Activated T-helper 9 cell treated with anti-CD3 and anti-CD28 coated beads, Interleukin-2, amount 50 U/mL, for 16 hours (primary cell): ENCODE measurements around the gene FARP2.
"Not testable (repeated sequence)": the region's sequence is repeated elsewhere in the genome, so short reads cannot be mapped to it uniquely, and the experiment has no call there.

ENCODE experiments used
- DNase-seq: peaks from one replicate; pipeline ENCODE4 v3.0.0-alpha.2; 2020; ENCODE audit warnings: low read depth

The FARP2 gene

DNA sequence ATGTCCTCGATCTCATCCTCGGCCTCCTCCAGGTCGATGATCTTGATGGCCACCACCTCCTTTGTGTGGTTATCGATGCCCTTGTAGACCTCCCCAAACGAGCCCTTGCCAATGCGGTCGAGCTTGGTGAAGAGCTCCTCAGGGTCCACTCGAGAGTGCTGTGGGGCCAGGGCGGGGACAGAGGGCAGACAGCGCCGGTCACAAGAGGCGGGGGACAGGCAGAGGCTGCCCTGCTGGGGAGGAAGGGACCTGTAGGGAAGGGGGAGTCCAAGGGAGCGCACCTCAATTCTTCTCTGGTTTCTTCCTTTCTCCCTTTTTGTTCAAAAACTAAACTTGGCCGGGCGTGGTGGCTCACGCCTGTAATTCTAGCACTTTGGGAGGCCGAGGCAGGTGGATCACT lies 145.5 kb downstream of the FARP2 start:
- DNase-seq, result no peak

DNA sequence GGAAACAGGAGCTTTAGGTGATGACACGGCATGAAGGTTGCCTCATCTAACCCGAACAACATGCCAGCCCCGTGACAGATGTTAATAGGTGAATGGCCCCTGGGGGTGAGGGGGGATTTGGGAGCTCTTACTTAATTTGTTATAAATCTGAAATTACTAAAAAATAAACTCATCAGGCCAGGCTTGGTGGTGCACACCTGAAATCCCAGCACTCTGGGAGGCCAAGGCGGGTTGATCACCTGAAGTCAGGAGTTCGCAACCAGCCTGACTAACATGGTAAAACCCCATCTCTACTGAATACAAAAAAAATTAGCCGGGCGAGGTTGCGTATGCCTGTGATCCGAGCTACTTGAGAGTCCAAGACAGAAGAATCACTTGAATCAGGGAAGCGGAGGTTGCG lies 146.2 kb downstream of the FARP2 start:
- DNase-seq, result no peak

DNA sequence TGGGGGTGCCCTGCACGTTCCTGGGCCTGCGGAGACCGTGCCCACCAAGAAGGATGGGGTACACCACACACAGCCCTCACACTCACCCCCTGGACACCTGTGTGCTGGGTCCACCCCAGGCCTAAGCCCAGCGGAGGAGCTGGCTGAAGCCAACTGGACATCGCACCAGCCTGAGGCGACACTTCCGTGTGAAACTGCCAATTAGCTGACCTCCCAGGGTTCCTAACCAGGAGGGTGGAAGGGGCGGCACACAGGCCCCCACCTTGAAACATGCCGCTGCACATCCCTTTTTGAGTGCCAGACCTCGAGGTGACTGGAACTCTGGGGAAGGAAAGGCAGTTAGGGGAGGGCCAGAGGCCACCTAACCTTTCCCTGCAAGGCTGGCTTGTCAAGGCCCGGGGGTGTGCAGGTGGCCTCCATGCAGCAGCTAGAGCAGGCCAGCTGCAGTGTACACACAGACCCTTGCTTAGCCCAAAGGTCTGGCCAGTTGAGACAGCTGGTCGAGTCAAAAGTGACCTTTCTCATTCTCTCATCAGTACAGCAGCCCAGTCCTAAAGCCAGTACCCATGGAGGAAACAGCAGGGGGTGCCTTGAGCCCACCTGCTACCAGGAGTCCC lies 147.8 kb downstream of the FARP2 start:
- no peak for DNase-seq

DNA sequence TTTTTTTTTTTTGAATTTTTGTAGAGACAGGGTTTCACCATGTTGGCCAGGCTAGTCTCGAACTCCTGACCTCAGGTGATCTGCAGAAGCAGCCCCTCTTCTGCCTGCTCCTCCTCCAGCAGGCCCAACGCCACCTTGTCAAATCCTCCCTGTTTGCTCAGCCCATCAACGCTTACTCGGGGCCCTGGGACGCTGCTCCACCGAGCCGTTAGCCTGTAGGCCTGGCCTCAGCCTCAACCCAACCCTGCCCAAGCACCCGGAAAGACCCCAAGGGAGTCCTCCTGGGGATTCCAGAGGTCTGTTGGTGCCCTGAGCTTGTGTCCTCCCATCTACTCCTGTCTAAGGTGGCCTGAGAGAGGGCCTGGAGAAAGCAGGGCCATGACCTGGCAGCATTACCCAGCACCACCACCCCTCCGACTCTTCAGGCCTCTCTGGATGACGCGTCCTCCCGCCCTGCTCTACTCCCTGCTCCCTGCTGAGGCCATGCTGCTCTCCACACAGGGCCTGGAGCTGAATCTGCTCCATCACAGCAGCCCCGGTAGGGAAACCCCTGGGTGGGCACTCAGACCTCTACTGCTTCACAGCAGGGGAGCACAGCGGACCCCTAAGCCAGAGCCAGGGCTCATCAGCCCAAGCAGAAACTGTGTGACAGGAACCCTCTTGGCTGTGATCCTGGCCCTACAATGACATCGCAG lies 149.1 kb downstream of the FARP2 start:
- no peak for DNase-seq

DNA sequence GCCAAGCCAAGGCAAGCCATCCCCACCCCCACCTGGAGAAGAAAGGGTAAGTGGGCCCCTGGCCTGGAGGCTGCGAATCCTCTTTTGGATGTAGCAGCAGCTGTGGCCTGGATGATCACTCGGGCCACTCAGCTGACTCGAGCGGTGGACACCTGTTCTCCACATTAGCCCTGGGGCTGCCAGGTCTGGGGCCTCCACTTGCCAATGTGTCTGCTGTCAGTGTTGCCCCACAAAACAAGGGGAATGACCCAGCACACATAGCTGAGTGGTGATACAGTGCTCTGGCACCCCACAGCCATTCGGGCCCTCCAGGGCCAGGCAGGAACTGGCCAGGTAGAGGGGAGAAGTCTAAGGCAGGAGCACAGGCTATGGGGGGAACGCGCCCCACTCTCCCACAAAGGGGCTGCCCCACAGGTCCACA lies 149.7 kb downstream of the FARP2 start:
- DNase-seq, result no peak

DNA sequence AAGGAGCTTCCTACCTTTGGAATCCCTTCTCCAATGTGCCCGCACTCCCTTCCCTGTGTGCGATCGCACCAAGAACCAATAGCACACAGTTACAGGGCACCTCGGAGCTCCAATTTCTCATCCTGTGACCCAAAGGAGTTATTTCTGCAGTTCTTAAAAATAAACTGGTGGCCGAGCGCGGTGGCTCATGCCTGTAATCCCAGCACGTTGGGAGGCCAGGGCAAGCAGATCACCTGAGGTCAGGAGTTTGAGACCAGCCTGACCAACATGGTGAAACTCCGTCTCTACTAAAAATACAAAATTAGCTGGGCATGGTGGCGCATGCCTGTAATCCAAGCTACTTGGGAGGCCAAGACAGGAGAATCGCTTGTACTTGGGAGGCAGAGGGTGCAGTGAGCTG lies 150.2 kb downstream of the FARP2 start:
- not testable (repeated sequence) for DNase-seq

DNA sequence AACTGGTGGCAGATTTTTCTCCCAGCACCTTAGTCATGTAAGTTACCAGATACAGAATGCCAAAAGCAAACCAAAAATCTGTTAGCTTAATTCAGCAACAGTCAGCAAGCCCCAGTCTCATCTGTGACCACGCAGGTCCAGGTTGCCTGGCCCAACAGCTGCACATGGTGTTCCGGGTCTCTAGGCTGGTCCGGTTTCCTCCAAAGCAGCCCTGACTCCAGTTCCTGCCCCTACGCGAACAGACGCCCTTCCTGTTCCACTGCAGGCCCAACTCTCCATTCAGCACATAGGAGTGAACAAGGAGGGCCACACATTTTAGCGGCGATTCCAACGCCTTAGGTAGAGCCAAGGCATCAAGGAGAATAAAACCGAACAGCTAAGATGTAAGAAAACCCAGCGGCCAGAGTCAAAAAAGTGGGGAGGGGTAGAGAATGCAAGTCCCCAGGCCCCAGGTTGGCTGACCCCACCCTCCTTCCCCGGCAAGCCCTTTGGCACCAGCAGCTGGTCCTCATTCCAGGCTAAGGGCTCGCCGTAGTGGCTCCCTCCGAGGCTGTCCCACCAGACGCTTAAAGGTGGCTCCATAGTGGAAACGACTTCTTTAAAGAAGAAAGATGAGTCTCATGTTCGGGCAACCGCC lies 150.8 kb downstream of the FARP2 start:
- DNase-seq, result no peak

DNA sequence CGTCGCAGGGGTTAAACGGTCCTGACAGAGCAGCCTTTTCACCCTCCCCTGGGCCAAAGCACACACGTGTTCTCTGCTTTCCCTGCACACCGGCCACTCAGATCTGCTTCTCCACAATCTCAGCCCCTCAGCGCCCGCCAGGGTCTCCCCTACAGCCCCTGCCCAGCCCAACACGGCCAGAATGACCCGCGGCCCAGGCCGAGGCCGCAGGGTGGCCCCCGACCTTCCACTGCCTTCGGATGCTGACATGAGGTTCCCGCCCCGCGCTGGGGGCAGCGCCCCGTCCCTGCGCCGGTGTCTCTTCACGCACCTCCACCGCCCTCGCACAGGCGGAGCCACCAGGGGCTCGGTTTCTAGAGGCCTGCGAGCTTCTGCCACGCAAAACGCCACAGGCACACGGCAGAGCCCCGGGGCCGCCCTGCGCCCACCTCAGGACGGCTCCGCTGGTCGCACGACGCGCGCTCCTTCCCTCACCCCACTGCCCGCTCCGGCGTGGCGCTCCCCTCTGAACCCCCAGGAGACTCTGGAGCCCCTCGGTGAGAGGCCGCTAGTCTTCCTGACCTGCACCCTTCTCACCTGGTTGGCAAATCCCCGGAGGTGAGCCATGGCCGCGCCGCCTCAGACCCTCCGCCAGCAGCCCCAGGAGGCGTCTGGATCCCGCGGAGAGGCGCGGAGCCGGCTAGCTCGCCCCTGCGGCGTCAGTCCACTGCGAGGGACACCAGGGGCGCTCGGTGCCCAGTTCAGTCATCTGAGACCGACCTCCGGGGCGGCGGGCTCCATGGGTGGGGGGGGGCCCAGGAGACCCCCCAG lies 151.6 kb downstream of the FARP2 start:
- no peak for DNase-seq

DNA sequence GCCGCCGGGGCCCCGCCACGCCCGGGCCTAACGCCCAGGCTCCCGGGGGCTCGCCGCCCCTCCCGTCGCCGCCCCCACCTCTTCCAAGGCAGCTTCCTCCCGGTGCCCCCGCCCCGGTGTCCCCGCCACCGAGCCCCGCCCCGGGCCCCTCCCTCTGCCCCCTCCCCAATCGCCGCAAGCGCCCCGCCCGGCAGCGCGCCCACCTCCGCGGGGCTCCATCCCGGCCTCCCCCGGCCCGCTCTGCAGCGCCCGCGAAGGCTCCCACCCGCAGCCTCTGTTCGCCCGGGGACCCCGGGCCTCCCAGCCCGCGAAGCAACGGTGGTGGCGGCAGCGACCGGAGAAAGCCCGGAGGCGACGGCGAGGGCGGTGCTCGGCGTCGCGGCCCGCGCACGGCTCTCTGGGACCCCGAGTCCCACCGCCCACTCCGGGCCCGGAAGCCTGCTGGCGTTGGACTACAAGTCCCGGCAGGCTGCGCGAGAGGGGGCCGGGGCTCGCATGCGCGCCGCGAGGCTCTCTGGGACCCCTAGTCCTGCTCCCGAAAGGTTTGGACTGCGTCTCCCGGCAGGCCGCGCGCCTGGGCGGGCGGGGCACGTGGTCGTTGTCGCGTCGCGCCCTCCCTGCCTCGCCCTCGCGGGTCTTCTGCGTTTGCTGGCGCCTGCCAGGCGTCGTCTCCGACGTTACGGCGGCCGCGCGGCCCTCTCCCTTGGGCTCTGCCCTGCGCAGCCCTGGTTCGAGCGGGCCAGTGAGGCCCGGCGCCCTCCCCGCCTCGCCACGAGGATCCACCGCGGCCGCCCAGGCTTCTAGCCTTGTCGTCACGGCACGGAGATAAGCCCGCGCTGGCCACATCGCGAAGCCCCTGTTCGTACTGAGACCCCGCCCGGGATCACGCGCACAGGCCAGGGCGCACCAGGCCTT lies 152.4 kb downstream of the FARP2 start, which contains the start of gene STK25:
Gene STK25 (minus strand): TSS at position 345 of the 915 bp plus-strand sequence. CDS start 549 bp downstream, outside the sequence.
- DNase-seq, result peak; percentile 98

DNA sequence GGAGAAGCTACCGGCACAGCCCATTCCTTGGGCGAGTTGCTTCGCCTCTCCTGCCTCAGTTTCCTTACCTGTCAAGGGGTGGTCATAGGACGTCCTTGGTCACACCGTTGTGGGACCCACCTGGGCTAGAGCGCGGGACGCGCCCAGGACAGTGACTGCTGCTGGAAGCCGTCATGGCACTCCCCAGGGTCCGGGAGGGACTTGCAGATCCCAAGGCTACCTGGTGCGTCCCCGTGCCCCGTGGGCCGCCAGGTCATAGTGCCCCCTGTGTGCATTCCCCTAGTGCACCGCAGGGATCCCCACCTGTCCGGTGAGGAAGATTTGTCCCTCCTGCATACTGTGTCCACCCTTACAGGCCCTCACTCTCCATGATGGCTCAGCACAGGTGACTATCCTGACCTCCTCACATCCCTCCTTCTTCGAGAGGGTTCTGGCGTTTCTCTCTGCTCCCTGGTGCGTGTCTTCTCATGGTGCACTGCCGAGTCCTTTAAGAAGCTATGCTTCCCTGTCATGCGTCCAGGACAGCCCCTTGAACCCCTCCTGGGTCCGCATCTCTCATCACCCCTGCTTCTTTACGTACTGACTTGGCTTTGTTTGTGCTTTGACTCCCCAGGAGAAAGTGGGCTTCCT lies 153.2 kb downstream of the FARP2 start:
- DNase-seq, result no peak

DNA sequence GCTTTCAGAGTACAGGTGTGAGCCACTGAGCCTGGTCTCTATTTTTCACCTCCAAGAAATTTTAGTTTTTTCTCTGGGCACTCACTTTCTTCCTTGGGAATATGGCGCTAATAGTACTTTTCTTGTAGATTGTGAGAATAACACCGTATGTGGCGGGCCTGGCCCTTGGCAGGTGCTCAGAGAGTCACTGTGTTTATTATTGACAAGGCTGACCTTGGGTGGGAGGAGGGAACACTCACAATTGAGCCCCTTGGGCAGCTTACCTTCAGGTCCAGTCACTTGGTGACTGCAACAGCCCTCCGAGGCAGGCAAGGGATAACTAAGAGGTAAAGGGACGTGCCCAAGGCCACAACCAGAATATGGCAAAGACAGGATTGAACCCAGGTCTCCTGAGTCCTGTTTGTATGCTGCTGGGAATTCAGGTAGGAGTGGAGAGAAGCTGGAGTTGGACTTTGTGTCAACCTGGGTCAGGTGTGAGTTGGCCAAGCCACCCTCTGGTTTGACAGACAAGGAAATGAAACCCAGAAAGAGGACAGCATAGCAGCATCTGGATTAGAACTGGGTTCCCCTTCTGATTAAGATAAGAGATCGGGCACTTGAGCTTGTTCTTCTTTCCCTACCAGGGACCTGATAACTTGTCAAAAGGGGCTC lies 155.1 kb downstream of the FARP2 start:
- DNase-seq, result no peak

DNA sequence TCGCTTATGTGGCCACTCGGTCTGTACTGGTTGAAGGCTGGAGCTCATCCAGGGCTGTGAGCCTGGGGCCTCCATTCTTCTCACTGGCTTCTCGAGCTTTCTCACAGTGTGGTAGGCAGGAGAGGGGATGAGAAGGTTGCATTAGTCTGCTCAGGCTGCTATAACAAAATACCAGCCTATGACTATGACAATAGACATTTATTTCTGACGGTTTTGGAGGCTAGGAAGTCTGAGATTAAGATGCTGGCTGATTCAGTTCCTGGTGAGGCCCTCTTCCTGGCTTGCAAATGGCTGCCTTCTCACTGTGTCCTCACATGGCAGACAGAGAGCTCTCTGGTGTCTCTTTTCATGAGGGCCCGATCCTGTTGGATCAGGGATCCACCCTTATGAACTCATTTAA lies 158.5 kb downstream of the FARP2 start:
- no peak for DNase-seq

DNA sequence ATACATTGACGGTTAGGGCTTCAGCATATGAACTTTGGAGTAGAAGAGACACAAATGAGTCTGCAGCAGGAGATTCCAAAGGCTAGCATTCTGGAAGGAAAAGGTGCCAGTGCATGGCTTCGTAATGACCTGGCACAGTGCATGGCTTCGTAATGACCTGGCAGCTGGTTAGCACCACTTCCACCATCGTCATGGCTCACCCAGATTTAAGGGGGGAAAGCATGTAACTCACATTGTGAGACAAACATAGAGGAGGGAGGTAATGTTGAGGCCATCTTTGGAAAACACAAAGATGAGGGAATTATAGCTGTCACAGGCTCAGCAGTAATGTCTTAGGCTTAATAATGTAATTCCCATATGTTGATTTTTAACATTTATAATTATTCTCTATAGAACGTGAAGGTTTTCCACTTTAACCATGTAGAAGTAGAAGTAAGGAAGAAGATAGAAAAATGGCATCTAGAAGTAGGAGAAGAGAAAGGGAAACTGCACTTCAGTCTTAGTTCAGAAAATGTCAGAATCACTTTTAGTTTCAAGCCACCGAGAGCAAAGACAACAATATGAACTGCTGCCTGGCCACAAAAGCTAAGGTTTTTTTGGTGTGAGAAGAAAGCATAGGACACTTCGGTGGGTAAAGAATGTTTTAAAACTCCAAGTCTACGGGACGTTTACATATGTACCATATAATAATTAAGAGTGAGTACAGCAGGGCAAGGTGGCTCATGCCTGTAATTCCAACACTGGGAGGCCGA lies 159.1 kb downstream of the FARP2 start:
- no peak for DNase-seq

DNA sequence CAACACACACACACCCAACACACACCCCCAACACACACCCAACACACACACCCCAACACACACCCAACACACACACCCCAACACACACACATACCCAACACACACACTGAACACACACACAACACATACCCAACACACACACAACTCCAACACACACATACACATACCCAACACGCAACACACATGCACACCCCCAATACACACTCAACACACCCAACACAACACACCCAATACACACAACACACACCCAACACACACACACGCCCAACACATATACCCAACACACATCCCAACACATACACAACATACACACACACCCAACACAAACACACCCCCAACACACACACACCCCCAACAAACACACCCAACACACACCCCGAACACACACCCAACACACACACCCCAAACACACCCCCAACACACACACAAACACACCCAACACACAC lies 160.5 kb downstream of the FARP2 start:
- DNase-seq, result no peak

DNA sequence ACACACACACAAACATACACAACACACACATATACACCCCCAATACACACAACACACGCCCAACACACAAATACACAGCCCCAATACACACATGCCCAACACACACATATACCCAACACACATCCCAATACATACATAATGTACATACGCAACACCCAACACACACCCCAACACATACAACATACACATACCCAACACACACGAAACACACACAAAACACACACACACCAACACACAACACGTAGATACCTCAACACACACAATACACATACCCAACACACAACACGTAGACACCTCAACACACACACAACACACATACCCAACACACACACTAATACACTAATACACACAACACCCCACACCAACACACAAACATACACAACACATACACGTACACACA lies 161.2 kb downstream of the FARP2 start:
- DNase-seq, result no peak

DNA sequence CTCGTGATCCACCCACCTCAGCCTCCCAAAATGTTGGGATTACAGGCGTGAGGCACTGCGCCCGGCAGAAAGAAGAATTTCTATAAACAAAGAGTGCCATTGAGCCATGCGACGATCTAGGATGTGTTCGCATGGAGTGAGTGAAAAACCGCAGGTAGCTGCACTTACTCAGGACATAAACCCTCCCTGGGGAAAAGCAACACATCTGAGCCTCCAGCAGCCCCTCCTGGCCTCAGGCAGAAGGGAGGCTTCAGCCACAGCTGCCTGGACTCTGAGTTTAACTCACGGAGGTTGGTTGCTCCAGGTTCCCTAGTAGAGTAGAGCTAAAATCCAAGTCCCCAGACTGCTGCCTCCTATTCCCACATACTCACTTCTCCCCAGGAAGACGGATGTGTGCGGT lies 163.6 kb downstream of the FARP2 start:
- DNase-seq, result no peak

DNA sequence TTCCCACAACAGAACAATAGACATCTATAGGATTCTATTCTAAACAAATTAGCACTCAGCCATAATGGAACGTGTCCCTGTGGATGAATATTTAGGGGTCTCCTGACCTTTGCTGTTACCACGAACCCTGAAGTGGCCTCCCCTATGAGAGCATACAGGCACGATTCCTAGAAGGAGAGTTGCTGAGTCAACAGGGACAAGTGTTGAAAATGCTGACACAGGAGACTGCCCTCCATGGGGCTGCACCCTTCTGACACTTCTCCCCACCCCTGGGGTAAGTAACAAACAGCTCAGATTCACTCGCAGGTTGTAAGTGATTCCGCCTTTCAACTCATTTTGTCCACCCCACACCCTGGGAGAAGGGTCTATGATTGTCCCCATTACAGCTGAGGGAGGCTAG lies 166.4 kb downstream of the FARP2 start:
- DNase-seq, result no peak

DNA sequence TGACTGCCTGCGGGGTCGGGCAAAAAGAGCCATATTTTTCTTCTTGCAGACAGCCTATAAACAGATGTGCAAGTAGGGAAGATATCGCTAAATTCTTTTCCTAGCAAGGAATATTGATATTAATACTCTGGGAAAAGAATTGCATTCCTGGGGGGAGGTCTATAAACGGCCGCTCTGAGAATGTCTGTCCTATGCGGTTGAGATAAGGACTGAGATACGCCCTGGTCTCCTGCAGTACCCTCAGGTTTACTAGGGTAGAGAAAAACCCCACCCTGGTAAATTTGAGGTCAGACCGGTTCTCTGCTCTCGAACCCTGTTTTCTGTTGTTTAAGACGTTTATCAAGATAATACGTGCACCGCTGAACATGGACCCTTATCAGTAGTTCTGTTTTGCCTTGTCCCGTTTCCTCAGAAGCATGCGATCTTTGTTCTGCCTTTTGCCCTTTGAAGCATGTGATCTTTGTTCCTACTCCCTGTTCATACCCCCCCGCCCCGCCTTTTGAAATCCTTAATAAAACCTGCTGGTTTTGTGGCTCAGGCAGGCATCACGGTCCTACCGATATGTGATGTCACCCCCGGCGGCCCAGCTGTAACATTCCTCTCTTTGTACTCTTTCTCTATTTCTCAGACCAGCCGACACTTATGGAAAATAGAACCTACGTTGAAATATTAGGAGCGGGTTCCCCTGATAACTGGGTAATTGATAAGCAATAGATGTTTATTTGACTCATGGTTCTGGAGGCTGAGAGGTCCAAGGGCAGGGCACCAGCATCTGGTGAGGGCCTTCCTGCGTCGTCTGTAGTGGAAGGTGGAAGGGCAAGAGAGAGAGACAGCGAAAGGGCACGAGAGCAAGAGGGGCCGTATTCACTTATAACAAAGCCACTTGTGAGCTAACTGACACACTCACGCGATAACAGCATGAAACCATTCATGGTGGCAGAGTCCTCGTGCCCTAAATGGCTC lies 170.0 kb downstream of the FARP2 start:
- DNase-seq, result not testable (repeated sequence)
